Mucosa of stomach (tissue), 1 donor: Measurements from ENCODE around the gene RAB1B.
"Not testable (repeated sequence)": the region's sequence is repeated elsewhere in the genome, so short reads cannot be mapped to it uniquely, and the experiment has no call there.

Experiments
- H3K27me3 ChIP-seq: one replicate; pipeline ENCODE4 v1.7.0; 2013; ENCODE audit warnings: mild to moderate bottlenecking, low read length; ENCODE audit not compliant: control insufficient read depth, insufficient read depth
- H3K36me3 ChIP-seq: one replicate; pipeline ENCODE4 v1.7.0; 2013; ENCODE audit warnings: low read length; ENCODE audit not compliant: control insufficient read depth, insufficient read depth
- H3K4me1 ChIP-seq: one replicate; pipeline ENCODE4 v1.7.0; 2013; ENCODE audit warnings: mild to moderate bottlenecking, low read length; ENCODE audit not compliant: control insufficient read depth, insufficient read depth
- H3K4me3 ChIP-seq: one replicate; pipeline ENCODE4 v1.7.0; 2013; ENCODE audit warnings: low read length
- H3K9ac ChIP-seq: one replicate; pipeline ENCODE4 v1.7.0; 2013; ENCODE audit warnings: mild to moderate bottlenecking, low read length, moderate library complexity
- H3K9me3 ChIP-seq: one replicate; pipeline ENCODE4 v1.7.0; 2013; ENCODE audit warnings: mild to moderate bottlenecking, low read length, moderate library complexity; ENCODE audit not compliant: control insufficient read depth
- donor health status: Pancreatic carcinoma.

Gene RAB1B

GRCh38 chr11:66302656-66303055 is 34.2 kb downstream of the RAB1B start:
- H3K9ac ChIP-seq, result no peak overlapping the region
- H3K36me3 ChIP-seq, result no peaks in the 10 kb centered on the region
- no peaks in the 10 kb centered on the region for H3K27me3 ChIP-seq
- no peaks in the 10 kb centered on the region for H3K4me1 ChIP-seq
- H3K9me3 ChIP-seq, result no peaks in the 10 kb centered on the region
- H3K4me3 ChIP-seq, result no peak overlapping the region

GRCh38 chr11:66309475-66309874 is 41.0 kb downstream of the RAB1B start:
- Histone ChIP-seq H3K9me3 (no peaks in the 10 kb centered on the region), H3K4me1 (peaks cover 10% of the 10 kb centered on the region), H3K36me3 (no peaks in the 10 kb centered on the region), H3K9ac (no peak overlapping the region), H3K4me3 (no peak overlapping the region), H3K27me3 (no peaks in the 10 kb centered on the region)

- no peak overlapping the region for H3K4me3 ChIP-seq
- H3K9ac ChIP-seq, result no peak overlapping the region
- no peaks in the 10 kb centered on the region for H3K36me3 ChIP-seq
- H3K9me3 ChIP-seq, result no peaks in the 10 kb centered on the region
- H3K27me3 ChIP-seq, result no peaks in the 10 kb centered on the region
- H3K4me1 ChIP-seq, result peaks cover 10% of the 10 kb centered on the region
Observed at GRCh38 chr11:66310324-66310723, 41.9 kb downstream of the RAB1B start.

DNA sequence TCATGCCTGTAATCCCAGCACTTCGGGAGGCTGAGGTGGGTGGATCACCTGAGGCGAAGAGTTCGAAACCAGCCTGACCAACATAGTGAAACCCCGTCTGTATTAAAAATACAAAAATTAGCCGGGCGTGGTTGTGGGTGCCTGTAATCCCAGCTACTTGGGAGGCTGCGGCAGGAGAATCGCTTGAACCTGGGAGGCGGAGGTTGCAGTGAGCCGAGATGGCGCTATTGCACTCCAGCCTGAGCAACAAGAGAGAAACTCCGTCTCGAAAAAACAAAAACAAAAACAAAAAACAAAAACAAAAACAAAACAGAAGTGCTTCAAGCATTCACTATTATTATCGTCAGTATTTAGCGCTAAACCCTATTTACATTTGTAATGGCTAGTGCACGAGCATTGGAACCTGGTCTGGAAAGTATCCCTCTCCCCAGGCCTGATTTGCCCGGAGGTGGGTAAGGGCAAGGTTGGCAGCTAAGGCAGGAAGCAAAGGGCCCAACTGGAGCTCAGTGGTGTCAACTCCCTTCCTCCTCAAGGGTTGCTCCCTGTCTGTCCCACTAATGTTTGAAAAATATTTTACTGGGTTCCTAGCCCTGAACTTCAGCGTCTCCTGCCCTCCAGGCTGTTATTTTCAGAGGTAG is 42.5 kb downstream of the RAB1B start:
- not testable (repeated sequence) for H3K4me3 ChIP-seq, H3K9me3 ChIP-seq, H3K36me3 ChIP-seq, H3K9ac ChIP-seq, H3K27me3 ChIP-seq
- peaks cover 10% of the 10 kb centered on the region for H3K4me1 ChIP-seq

- Histone ChIP-seq H3K9ac (peak overlapping the region; percentile 46), H3K36me3 (no peaks in the 10 kb centered on the region), H3K9me3 (no peaks in the 10 kb centered on the region), H3K4me1 (peaks cover 10% of the 10 kb centered on the region), H3K4me3 (peak overlapping the region; percentile 43), H3K27me3 (no peaks in the 10 kb centered on the region)
Observed at GRCh38 chr11:66311470-66311964, 43.1 kb downstream of the RAB1B start.

GRCh38 chr11:66311965-66312548 is 43.6 kb downstream of the RAB1B start:
- Histone ChIP-seq H3K4me1 (peaks cover 10% of the 10 kb centered on the region), H3K27me3 (no peaks in the 10 kb centered on the region), H3K9ac (peak overlapping the region; percentile 46)

DNA sequence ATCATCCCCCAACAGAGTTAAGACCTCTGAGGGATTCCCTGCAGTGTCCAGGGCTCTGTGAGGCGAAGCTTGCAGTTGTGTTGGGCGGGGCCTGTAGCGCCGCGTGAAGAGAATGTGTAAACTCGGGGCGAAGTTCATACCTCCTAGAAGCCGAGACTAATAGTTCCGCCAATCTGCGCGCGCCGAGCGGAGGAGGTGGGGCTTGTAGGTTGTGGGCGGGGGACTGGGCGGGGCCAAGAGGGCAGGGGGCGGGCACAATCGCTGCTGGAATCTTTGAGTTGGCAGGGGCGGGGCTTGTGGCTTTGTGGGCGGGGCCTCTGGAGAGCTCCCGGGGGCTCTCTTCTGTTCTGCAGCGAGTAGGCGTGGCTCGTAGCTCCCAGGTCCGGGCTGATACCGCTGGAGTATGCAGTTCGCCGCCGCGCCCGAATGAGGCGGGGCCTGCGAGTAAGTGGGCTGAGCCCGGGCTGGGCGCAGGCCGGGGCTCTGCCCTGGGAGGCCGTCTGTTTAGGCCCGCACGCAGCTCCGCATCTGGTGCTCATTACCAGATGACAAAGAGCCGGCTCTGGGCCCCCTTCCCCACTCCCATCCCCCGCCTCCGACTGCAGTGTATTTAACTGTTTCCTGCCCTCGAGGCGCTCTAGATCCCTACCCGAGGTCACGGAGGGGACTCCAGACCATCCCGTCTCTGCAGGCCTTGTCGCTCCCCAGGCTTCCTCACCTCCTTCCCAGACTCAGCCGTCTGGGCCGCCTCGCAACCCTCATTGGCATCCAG is 44.3 kb downstream of the RAB1B start:
- no peaks in the 10 kb centered on the region for H3K36me3 ChIP-seq

More at GRCh38 chr11:66311965-66312548, 43.6 kb downstream of the RAB1B start:
- Histone ChIP-seq H3K9me3 (no peaks in the 10 kb centered on the region), H3K4me3 (peak overlapping the region; percentile 43), H3K36me3 (no peaks in the 10 kb centered on the region)

GRCh38 chr11:66313321-66314185 is 45.1 kb downstream of the RAB1B start:
- H3K36me3 ChIP-seq, result no peaks in the 10 kb centered on the region
- H3K27me3 ChIP-seq, result no peaks in the 10 kb centered on the region
- H3K9me3 ChIP-seq, result no peaks in the 10 kb centered on the region
- peaks cover 10% of the 10 kb centered on the region for H3K4me1 ChIP-seq
- no peak overlapping the region for H3K4me3 ChIP-seq
- H3K9ac ChIP-seq, result peak overlapping the region; percentile 53

More for the DNA sequence above, 44.3 kb downstream of the RAB1B start:
- Histone ChIP-seq H3K4me3 (no peak overlapping the region), H3K4me1 (peaks cover 10% of the 10 kb centered on the region), H3K9ac (peak overlapping the region; percentile 53), H3K27me3 (no peaks in the 10 kb centered on the region), H3K9me3 (no peaks in the 10 kb centered on the region)

DNA sequence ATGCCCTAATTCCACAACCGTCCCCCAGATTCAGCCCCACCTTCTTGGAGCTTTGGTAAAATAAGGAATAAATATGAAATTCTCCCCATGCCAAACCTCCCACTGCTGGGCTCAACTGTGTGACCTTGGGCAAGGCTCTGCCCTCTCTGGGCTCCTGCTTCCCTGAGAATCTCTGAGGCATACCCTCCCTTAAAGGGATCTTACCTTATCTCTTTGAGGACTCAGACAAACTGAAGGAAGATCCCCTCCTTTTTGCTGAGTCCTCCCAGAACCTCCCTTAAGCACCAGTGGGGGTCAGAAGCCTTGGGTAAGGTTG is 45.7 kb downstream of the RAB1B start:
- Histone ChIP-seq H3K9me3 (no peaks in the 10 kb centered on the region), H3K27me3 (peaks cover 3% of the 10 kb centered on the region), H3K36me3 (no peaks in the 10 kb centered on the region), H3K4me1 (peaks cover 10% of the 10 kb centered on the region), H3K4me3 (no peak overlapping the region), H3K9ac (peak overlapping the region; percentile 22)

- Histone ChIP-seq H3K9me3 (no peaks in the 10 kb centered on the region), H3K9ac (peak overlapping the region; percentile 17), H3K4me1 (peaks cover 10% of the 10 kb centered on the region), H3K27me3 (peaks cover 3% of the 10 kb centered on the region), H3K36me3 (no peaks in the 10 kb centered on the region), H3K4me3 (no peak overlapping the region)
Observed at GRCh38 chr11:66314561-66315497, 46.4 kb downstream of the RAB1B start.

DNA sequence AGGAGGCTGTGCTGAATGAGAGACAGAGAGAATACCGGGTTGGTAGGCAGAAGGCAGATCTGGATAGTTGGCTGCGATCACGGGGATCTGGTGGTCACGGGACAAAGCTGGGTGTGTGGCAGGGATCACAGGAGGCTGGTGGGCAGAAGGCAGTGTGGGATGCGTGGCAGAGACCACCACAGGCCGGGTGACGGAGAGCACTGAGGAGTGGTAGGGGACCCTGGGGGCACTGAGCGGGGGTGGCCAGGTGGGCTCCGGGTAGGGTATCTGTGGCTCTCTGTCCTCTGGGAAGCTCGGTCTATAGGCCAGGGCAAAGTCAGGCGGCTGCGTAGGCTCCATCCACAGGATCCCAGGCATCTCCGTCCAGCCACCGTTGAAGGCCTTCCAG is 47.1 kb downstream of the RAB1B start:
- no peak overlapping the region for H3K4me3 ChIP-seq
- no peak overlapping the region for H3K9ac ChIP-seq
- H3K4me1 ChIP-seq, result peaks cover 10% of the 10 kb centered on the region
- no peaks in the 10 kb centered on the region for H3K9me3 ChIP-seq
- no peaks in the 10 kb centered on the region for H3K36me3 ChIP-seq
- H3K27me3 ChIP-seq, result peaks cover 3% of the 10 kb centered on the region
